ENCODE measurements around the gene CERS6.
"Not testable (repeated sequence)": the region's sequence is repeated elsewhere in the genome, so short reads cannot be mapped to it uniquely, and the experiment has no call there.

CERS6 gene

GRCh38 chr2:168787782-168788376 is 331.8 kb downstream of the CERS6 start:
- Histone ChIP-seq H3K27ac (no peak overlapping the region), H3K9ac (no peak overlapping the region), H3K4me2 (ENCODE audit: low read length) (no peak overlapping the region), H3K27me3 (ENCODE audit: control insufficient read depth, insufficient read depth, low read length) (no peaks in the 10 kb centered on the region), H3K4me1 (no peaks in the 10 kb centered on the region), H3K4me3 (ENCODE audit: low read depth, low read length) (no peak overlapping the region), H2AFZ (no peak overlapping the region), H3K36me3 (ENCODE audit: control insufficient read depth, insufficient read depth, low read length) (no peaks in the 10 kb centered on the region), H3K79me2 (no peaks in the 10 kb centered on the region), H3K9me3 (ENCODE audit: control insufficient read depth, low read length) (no peaks in the 10 kb centered on the region)
- TF ChIP-seq, protein P1, sequence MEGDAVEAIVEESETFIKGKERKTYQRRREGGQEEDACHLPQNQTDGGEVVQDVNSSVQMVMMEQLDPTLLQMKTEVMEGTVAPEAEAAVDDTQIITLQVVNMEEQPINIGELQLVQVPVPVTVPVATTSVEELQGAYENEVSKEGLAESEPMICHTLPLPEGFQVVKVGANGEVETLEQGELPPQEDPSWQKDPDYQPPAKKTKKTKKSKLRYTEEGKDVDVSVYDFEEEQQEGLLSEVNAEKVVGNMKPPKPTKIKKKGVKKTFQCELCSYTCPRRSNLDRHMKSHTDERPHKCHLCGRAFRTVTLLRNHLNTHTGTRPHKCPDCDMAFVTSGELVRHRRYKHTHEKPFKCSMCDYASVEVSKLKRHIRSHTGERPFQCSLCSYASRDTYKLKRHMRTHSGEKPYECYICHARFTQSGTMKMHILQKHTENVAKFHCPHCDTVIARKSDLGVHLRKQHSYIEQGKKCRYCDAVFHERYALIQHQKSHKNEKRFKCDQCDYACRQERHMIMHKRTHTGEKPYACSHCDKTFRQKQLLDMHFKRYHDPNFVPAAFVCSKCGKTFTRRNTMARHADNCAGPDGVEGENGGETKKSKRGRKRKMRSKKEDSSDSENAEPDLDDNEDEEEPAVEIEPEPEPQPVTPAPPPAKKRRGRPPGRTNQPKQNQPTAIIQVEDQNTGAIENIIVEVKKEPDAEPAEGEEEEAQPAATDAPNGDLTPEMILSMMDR (IDR thresholded peaks at IDR 0.05), result no peak

DNA sequence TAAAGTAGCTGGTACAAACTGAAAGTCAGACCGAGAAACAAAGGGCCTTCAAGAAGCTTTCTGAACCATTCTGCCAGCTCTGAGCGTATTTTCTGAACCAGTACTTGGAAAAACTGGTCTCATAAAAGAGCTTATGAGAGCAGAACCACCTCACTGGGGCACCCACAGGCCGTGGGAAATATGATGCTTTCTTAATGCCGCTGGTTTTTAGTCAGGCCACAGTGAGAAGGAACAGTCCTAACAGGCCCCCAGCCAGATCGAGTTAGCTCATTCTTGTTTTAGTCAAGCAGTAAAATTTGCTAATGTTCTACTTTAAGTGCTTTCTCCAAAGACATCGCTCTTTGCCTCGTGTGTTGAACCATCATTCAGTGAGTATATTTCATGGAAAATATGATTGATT is 333.7 kb downstream of the CERS6 start:
- Histone ChIP-seq H3K27ac (no peak overlapping the region), H3K4me1 (no peaks in the 10 kb centered on the region), H3K36me3 (ENCODE audit: control insufficient read depth, insufficient read depth, low read length) (no peaks in the 10 kb centered on the region), H3K4me3 (ENCODE audit: low read depth, low read length) (no peak overlapping the region), H3K79me2 (no peaks in the 10 kb centered on the region), H3K9me3 (ENCODE audit: control insufficient read depth, low read length) (no peaks in the 10 kb centered on the region), H2AFZ (peak overlapping the region; percentile 19), H3K27me3 (ENCODE audit: control insufficient read depth, insufficient read depth, low read length) (no peaks in the 10 kb centered on the region), H3K9ac (no peak overlapping the region), H3K4me2 (ENCODE audit: low read length) (no peak overlapping the region)
- TF ChIP-seq, protein P1 (IDR thresholded peaks at IDR 0.05), result no peak

DNA sequence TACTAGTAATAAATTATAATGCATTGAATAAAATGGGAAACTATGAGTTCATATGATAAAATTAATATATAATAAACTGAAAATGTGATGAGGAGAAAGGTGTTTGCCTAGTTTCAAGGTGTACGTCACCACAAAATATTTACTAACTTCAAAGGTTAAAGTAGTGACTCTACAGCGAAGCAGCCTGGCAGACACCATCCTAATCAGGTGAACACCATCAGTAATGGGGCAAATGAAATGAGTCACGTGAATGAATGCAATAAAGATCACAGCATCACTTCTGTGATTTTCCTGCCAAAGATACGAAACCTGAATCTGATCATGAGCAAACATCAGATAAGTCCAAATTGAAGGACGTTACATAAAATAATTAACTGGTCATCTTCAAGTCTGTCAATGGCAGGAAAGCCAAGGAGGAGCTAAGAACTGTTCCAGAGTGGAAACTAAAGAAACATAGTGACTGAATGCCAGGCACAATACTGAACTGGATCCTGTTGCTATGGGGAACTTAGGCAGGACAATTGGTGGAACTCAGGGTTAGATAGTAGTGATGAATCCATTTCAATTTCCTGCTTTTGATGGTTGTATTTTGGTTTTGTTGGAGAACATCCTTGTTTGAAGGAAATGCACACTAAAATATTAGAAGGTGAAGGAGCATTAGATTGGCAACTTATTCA is 334.3 kb downstream of the CERS6 start:
- no peaks in the 10 kb centered on the region for H3K4me1 ChIP-seq
- H2AFZ ChIP-seq, result no peak overlapping the region
- TF ChIP-seq, protein P1 (IDR thresholded peaks at IDR 0.05), result no peak
- no peak overlapping the region for H3K4me2 ChIP-seq (ENCODE audit: low read length)
- no peaks in the 10 kb centered on the region for H3K9me3 ChIP-seq (ENCODE audit: control insufficient read depth, low read length)
- no peaks in the 10 kb centered on the region for H3K79me2 ChIP-seq
- no peak overlapping the region for H3K9ac ChIP-seq
- no peak overlapping the region for H3K27ac ChIP-seq
- no peaks in the 10 kb centered on the region for H3K27me3 ChIP-seq (ENCODE audit: control insufficient read depth, insufficient read depth, low read length)
- no peaks in the 10 kb centered on the region for H3K36me3 ChIP-seq (ENCODE audit: control insufficient read depth, insufficient read depth, low read length)
- no peak overlapping the region for H3K4me3 ChIP-seq (ENCODE audit: low read depth, low read length)

- H2AFZ ChIP-seq; H3K36me3 ChIP-seq (ENCODE audit: control insufficient read depth, insufficient read depth, low read length); H3K9me3 ChIP-seq (ENCODE audit: control insufficient read depth, low read length); H3K4me2 ChIP-seq (ENCODE audit: low read length); H3K79me2 ChIP-seq; H3K27ac ChIP-seq; H3K9ac ChIP-seq; H3K4me3 ChIP-seq (ENCODE audit: low read depth, low read length); H3K27me3 ChIP-seq (ENCODE audit: control insufficient read depth, insufficient read depth, low read length); H3K4me1 ChIP-seq: not testable (repeated sequence)
Measured at GRCh38 chr2:168791140-168791539, 335.1 kb downstream of the CERS6 start.

DNA sequence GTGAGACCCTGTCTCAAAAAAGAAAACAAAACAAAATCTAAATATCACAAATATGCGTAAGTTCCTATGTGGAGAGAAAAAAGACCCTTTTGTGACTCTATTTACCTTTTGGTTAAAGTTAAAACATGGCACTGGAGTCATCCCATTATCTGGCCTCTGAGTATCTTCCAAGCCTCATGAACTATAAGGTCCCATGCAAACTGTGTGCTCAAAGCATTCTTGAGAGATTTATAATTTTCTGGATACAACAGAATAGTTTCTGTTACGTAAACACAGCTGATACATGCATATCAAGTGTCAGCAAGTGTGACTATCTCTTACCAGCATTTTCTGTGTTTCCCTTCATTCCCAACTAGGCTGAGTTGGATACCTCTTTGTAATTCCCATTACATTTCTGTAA is 337.5 kb downstream of the CERS6 start:
- Histone ChIP-seq H3K27me3 (ENCODE audit: control insufficient read depth, insufficient read depth, low read length) (no peaks in the 10 kb centered on the region), H3K27ac (no peak overlapping the region), H3K4me3 (ENCODE audit: low read depth, low read length) (no peak overlapping the region), H2AFZ (no peak overlapping the region), H3K4me2 (ENCODE audit: low read length) (no peak overlapping the region), H3K79me2 (no peaks in the 10 kb centered on the region), H3K36me3 (ENCODE audit: control insufficient read depth, insufficient read depth, low read length) (no peaks in the 10 kb centered on the region), H3K9me3 (ENCODE audit: control insufficient read depth, low read length) (no peaks in the 10 kb centered on the region), H3K9ac (no peak overlapping the region), H3K4me1 (peaks cover 5% of the 10 kb centered on the region)
- TF ChIP-seq, protein P1 (IDR thresholded peaks at IDR 0.05), result no peak

Data from parathyroid adenoma (tissue), 2 donors.